ENCODE measurements around the gene CFAP97. TPM values are rescaled to one million over a fixed set of nuclear protein-coding genes. Genes with fewer than 3 reads are reported as not detected.
A peak's percentile ranks its signal among the peaks of the same experiment; 100 is the strongest.
"Not testable (repeated sequence)": the region's sequence is repeated elsewhere in the genome, so short reads cannot be mapped to it uniquely, and the experiment has no call there.

The CFAP97 gene
- total RNA-seq, 4 donors from 2014 or later, result 20.0 to 28.3 (median 26.0) TPM

DNA sequence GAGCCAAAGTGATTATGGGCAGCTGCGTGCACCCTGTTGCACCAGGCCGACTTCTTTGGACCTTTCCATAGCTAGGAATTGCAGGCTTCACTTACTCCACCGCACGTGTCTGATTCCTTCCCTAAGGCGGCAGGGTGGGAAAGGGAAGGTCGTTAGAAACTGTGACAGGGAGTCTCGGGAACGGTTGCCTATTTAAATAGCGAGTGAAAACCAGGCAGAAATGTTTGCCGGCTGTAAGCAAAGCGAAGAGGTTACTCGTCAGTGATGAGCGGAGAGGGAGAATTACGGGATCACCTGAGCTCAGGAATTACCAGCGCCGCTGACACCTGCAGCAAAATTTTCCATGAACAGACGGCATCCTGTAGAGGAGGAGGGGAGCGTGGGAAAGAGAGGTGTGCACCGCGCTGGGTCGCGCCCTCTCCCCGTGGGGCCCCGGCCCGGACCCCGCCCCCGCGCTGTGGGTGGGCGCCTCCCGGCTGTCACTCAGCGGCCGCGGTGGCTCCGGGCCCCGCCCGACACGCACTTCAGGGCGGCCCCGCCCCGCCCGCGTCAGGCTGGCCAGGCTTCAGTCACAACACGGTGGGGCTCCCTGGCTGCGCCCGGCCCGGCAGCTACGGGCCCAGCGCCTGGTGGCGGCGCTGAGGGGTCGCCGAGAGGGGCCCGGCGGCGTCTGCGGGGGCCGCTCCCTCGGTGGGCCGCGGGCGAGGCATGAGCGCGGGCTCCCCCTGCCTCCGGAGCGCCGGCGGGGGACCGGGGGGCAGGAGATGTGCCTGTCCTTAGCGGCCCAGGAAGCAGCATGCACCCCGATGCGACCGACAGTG lies 5.4 kb upstream of the CFAP97 start, which contains the start of gene SNX25:
Gene SNX25, plus strand, starts transcription at position 568 of the 821 bp plus-strand sequence. Its CDS starts 229 bp downstream, at position 797.
- TF ChIP-seq CTCF (IDR thresholded peaks at IDR 0.05) (no peak), POLR2A (IDR thresholded peaks at IDR 0.05) (no peak)
- WGBS, 2 donors, result 1% methylated on average over 25 to 36 of the region's 72 CpGs
- intact Hi-C loops (cut with DNase I; ENCODE audit: low total_unique reads), result no loop called here
- DNase-seq (ENCODE audit: low spot score in 2 of 2), result peak; percentile 83 to 96
- H3K4me3 ChIP-seq (ENCODE audit: low read depth, poor library complexity, severe bottlenecking), result peak within 1 kb of the TSS; percentile 65

GRCh38 chr4:185207466-185207865 lies 3.7 kb upstream of the CFAP97 start:
- no peak for DNase-seq (ENCODE audit: low spot score in 2 of 2)
- no peak for TF ChIP-seq CTCF (IDR thresholded peaks at IDR 0.05)
- no peak for TF ChIP-seq POLR2A (IDR thresholded peaks at IDR 0.05)
- no peak overlapping the region for H3K4me3 ChIP-seq (ENCODE audit: low read depth, poor library complexity, severe bottlenecking)
- intact Hi-C loops (cut with DNase I; ENCODE audit: low total_unique reads), result no loop called here
- WGBS, 2 donors, result 93 to 96% methylated on average over 5 of the region's 5 CpGs

- no peak overlapping the region for H3K4me3 ChIP-seq (ENCODE audit: low read depth, poor library complexity, severe bottlenecking)
- TF ChIP-seq POLR2A (IDR thresholded peaks at IDR 0.05) (no peak), CTCF (IDR thresholded peaks at IDR 0.05) (no peak)
- 93 to 94% methylated on average over 8 of the region's 8 CpGs for WGBS, 2 donors
- DNase-seq (ENCODE audit: low spot score in 2 of 2), result no peak
- intact Hi-C loops (cut with DNase I; ENCODE audit: low total_unique reads), result no loop called here
These were observed 2.0 kb upstream of the CFAP97 start for GRCh38 chr4:185205697-185206342.

DNA sequence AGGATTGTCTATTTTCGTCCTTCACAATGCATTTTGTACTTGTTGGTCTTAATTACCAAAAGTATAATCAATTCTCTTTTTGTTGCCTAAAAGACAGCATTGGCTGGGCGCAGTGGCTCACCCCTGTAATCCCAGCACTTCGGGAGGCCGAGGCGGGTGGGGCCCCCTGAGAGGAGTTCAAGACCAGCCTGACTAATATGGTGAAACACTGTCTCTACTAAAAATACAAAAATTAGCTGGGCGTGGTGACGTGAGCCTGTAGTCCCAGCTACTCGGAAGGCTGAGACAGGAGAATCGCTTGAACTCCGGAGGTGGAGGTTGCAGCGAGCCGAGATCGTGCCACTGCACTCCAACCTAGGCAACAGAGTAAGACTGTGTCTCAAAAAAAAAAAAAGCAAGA lies 1.3 kb upstream of the CFAP97 start:
- intact Hi-C loops (cut with DNase I; ENCODE audit: low total_unique reads); DNase-seq (ENCODE audit: low spot score in 2 of 2): not testable (repeated sequence)
- WGBS, 2 donors, result 90 to 93% methylated on average over 13 of the region's 13 CpGs

GRCh38 chr4:185204238-185204910 lies 574 bp upstream of the CFAP97 start:
- no peak for DNase-seq (ENCODE audit: low spot score in 2 of 2)
- 4% methylated on average over 14 of the region's 14 CpGs for WGBS, 2 donors
- TF ChIP-seq CTCF (IDR thresholded peaks at IDR 0.05), result no peak

More for the DNA sequence above, 1.3 kb upstream of the CFAP97 start:
- not testable (repeated sequence) for H3K4me3 ChIP-seq (ENCODE audit: low read depth, poor library complexity, severe bottlenecking)

GRCh38 chr4:185202984-185203485 lies 765 bp downstream of the CFAP97 start:
- TF ChIP-seq POLR2A (IDR thresholded peaks at IDR 0.05) (no peak), CTCF (IDR thresholded peaks at IDR 0.05) (no peak)
- intact Hi-C loops (cut with DNase I; ENCODE audit: low total_unique reads), result no loop called here
- H3K4me3 ChIP-seq (ENCODE audit: low read depth, poor library complexity, severe bottlenecking), result peak overlapping the region; percentile 76
- DNase-seq (ENCODE audit: low spot score in 2 of 2), result no peak
- WGBS, 2 donors, result 62 to 64% methylated on average over 8 of the region's 8 CpGs

More at GRCh38 chr4:185204238-185204910, 574 bp upstream of the CFAP97 start:
- intact Hi-C loops (cut with DNase I; ENCODE audit: low total_unique reads), result no loop called here
- H3K4me3 ChIP-seq (ENCODE audit: low read depth, poor library complexity, severe bottlenecking), result peak overlapping the region; percentile 76
